ENCODE data around the gene PKHD1.

- TF ChIP-seq POLR2AphosphoS5 (IDR thresholded peaks at IDR 0.05; ENCODE audit: low read depth, low read length) (no peak), SIN3A (IDR thresholded peaks at IDR 0.05; ENCODE audit: borderline replicate concordance, insufficient read depth, low read length) (no peak), REST (IDR thresholded peaks at IDR 0.05; ENCODE audit: insufficient read depth in 1 of 2, low read depth in 2 of 2, low read length in 2 of 2) (no peak), TAF1 (IDR thresholded peaks at IDR 0.05; ENCODE audit: borderline replicate concordance, insufficient read depth, low read length) (no peak), FOXP2 (optimal IDR thresholded peaks at IDR 0.05; ENCODE audit: borderline replicate concordance, extremely low read depth, extremely low read length, insufficient read depth) (no peak)
Measured at GRCh38 chr6:51594981-51595380, 492.4 kb downstream of the PKHD1 start.
